GM12865 (cell line): ENCODE measurements around the gene ITSN2.

Experiments used
- DNase-seq: peaks from one replicate; pipeline ENCODE4 v3.0.0; 2010; ENCODE audit warnings: low read depth
- H3K4me3 ChIP-seq: 2 replicates; pipeline ENCODE4 v1.5.1; 2011; ENCODE audit warnings: mild to moderate bottlenecking, low read depth, low read length, control low read depth
- CTCF ChIP-seq: IDR thresholded peaks from 2 replicates; pipeline ENCODE4 v1.5.1; 2011; ENCODE audit warnings: low read length, control low read depth, low read depth, inconsistent platforms; ENCODE audit not compliant: insufficient read depth; ENCODE audit errors: missing control alignments

The ITSN2 gene

DNA sequence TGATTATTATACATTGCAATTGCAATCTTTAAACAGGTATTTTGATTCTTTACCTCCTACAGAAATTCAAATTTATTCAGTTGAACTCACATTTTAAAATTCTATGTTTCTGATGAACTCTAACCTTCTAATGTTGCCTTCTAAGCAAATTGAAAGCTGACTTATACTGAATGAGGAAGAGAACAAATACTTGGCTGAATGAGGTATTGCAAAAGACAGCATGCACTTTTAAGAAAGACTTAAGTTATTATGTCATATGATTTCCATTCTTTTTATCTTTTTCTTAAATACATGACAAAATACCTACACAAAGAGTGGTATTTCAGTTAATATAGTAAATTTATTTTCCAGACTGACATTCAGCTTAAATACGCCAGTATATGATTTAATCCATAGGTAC lies 120.8 kb downstream of the ITSN2 start:
- no peak for DNase-seq
- TF ChIP-seq CTCF, result no peak
- H3K4me3 ChIP-seq, result no peak overlapping the region

DNA sequence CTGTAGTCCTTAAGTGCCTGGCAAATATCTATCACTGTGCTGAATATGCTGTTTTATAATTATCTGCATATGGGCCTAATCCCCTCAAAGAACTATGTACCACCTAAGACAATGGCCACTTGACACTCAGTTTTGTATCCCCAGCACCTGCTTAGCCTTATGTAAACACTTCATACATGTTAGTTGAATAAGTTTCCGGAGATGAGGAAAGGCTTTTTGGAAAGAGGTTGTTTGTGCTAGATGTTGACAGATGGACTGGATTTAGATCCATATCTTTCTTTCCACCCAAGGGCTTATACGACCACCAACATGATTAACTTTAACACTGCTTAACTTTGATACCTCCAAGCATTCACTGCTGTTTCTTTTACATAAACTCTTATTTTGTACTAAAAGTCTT lies 122.2 kb downstream of the ITSN2 start:
- no peak for TF ChIP-seq CTCF
- no peak overlapping the region for H3K4me3 ChIP-seq
- no peak for DNase-seq

DNA sequence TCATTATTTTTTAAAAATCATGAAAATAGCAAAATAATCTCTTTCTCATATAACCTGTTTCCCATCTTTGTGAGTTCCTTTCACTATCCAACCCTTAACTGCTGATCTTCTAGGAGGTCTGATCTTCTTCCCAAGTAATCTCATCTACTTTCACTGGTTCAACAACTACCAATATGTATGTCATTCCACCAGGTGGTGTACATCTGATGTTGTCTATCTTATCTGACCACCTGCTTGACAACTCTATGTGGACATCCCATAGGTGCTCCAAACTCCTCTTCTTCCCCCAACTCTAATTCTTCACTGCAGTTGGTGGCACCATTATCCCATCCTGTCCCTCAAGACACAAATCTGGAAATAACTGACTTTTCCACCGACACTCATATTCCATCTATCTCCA lies 123.0 kb downstream of the ITSN2 start:
- TF ChIP-seq CTCF, result no peak
- H3K4me3 ChIP-seq, result no peak overlapping the region
- DNase-seq, result no peak

DNA sequence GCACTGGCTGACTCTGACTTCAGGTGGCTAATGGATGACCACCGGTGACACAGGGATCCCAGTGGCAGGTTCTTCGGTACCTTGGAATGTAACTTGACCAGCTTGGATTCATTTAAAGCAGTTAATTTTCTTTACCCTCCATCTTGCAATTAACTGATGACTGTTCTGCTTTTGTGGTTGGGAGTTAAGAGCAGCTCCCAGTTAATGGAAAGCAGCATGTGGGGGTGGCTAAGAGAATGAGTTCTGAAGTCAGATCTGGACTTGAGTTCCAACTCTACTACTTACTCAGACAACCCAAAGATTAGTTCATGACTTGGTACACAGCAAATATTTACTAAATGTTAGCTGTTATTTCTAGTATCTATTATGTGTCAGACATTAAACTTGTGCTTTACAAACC lies 127.0 kb downstream of the ITSN2 start:
- DNase-seq, result no peak
- no peak for TF ChIP-seq CTCF

GRCh38 chr2:24231461-24231881 lies 128.9 kb downstream of the ITSN2 start:
- H3K4me3 ChIP-seq, result no peak overlapping the region
- no peak for DNase-seq
- no peak for TF ChIP-seq CTCF

More for the DNA sequence above, 127.0 kb downstream of the ITSN2 start:
- H3K4me3 ChIP-seq, result no peak overlapping the region

DNA sequence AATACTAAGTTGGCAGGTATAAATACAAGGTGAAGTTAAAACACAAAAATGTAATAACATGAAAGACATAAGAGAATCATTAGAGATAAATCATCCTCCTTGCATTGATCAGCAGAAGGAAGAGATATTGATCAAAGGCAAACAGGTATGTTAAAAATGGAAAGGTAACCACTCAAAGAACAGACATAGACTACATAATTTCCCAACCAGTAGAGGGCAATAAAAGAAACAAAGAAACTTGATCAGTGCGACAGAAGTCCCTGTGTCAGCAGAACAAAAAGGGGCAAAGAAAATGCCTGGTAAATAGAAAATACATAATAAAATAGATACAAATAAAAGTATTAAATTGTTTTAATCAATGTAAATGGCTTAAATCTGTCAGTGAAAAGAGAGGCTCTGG lies 131.9 kb downstream of the ITSN2 start:
- H3K4me3 ChIP-seq, result no peak overlapping the region
- TF ChIP-seq CTCF, result peak; percentile 13
- no peak for DNase-seq

- DNase-seq, result no peak
- no peak for TF ChIP-seq CTCF
- no peak overlapping the region for H3K4me3 ChIP-seq
Measured at GRCh38 chr2:24225499-24226242, 134.7 kb downstream of the ITSN2 start.
